IPS-11a (cell line): ENCODE data around the gene ADAMTS1.

ENCODE experiments used
- H3K4me3 ChIP-seq: one replicate; pipeline ENCODE4 v1.5.1; 2013; ENCODE audit warnings: low read depth, low read length, control low read depth

The ADAMTS1 gene

GRCh38 chr21:26788790-26789189, 56.4 kb downstream of the ADAMTS1 start:
- H3K4me3 ChIP-seq: no peak overlapping the region
